ENCODE results near the gene PDE6D. TPM values are rescaled to one million over a fixed set of nuclear protein-coding genes. Genes with fewer than 3 reads are reported as not detected.
A peak's percentile ranks its signal among the peaks of the same experiment; 100 is the strongest.
"Not testable (repeated sequence)": the region's sequence is repeated elsewhere in the genome, so short reads cannot be mapped to it uniquely, and the experiment has no call there.

The PDE6D gene
- total RNA-seq, 2 donors from 2014 or later: 20.0 to 21.4 TPM

- no peaks in the 10 kb centered on the region for H3K27me3 ChIP-seq
- no peak for DNase-seq
- no peak overlapping the region for H3K4me3 ChIP-seq
- H3K9me3 ChIP-seq: no peaks in the 10 kb centered on the region
- intact Hi-C loops (cut with DNase I): no loop called here
- H3K9ac ChIP-seq (ENCODE audit: low read depth in 2 of 2, low read length in 2 of 2): no peak overlapping the region
- H3K27ac ChIP-seq: no peak overlapping the region
- no peaks in the 10 kb centered on the region for H3K36me3 ChIP-seq
- TF ChIP-seq CTCF (IDR thresholded peaks at IDR 0.05): no peak
- no peaks in the 10 kb centered on the region for H3K4me1 ChIP-seq
These were observed 29.9 kb downstream of the PDE6D start for GRCh38 chr2:231751042-231751815.

DNA sequence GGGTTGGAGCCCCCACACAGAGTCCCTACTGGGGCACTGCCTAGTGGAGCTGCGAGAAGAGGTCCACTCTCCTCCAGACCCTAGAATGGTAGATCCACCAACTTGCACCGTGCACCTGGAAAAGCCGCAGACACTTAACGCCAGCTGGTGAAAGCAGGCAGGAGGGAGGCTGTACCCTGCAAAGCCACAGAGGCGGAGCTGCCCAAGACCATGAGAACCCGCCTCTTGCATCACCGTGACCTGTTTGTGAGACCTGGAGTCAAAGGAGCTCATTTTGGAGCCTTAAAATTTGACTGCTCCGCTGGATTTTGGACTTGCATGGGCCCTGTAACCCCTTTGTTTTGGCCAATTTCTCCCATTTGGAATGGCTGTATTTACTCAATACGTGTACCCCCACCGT is 32.1 kb downstream of the PDE6D start:
- DNase-seq; intact Hi-C loops (cut with DNase I); H3K9ac ChIP-seq (ENCODE audit: low read depth in 2 of 2, low read length in 2 of 2); H3K27ac ChIP-seq; H3K4me1 ChIP-seq; H3K4me3 ChIP-seq; H3K36me3 ChIP-seq; H3K9me3 ChIP-seq; H3K27me3 ChIP-seq: not testable (repeated sequence)

GRCh38 chr2:231748153-231748896 is 32.8 kb downstream of the PDE6D start:
- H3K27me3 ChIP-seq; H3K9ac ChIP-seq (ENCODE audit: low read depth in 2 of 2, low read length in 2 of 2); H3K27ac ChIP-seq; H3K4me3 ChIP-seq; H3K9me3 ChIP-seq; intact Hi-C loops (cut with DNase I); H3K36me3 ChIP-seq; H3K4me1 ChIP-seq: not testable (repeated sequence)
- DNase-seq: peak; percentile 23

- no peak for TF ChIP-seq CTCF (IDR thresholded peaks at IDR 0.05)
These were observed 35.6 kb downstream of the PDE6D start for GRCh38 chr2:231745303-231746038.

DNA sequence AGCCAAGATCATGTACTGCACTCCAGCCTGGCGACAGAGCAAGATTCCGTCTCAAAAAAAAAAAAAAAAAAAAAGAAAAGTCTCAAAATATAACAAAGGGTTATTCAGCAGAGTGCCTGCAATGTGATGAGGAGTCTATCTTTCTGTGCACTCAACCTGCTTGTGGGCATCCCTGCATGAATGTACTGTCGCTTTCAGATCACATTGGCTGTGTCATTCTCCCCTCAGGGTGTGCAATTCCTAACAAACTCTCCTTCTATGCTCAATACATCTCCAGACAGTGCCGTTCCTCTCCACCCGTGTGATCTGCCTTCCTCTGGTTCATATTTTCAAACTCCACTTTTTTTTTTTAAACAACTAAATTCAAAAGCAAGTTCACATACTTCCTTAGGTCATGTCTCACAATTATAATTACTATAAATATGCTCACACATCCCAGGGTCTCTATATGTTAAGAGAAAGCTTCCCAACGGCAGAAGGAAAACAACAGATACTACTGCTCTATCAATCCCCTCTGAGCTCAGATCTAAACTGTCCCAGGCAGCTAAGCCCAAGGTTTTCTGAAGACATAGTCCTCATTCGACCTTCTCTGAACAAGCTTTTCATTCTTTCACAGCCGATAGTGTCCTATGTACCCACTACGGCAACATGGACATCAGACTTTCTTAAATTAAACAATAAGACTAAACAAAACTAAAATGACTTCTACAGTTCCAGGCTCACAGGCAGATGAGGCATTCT is 37.5 kb downstream of the PDE6D start:
- no peak for DNase-seq
- no peak for TF ChIP-seq CTCF (IDR thresholded peaks at IDR 0.05)
- H3K4me1 ChIP-seq: no peaks in the 10 kb centered on the region
- intact Hi-C loops (cut with DNase I): no loop called here
- no peak overlapping the region for H3K4me3 ChIP-seq
- no peaks in the 10 kb centered on the region for H3K36me3 ChIP-seq
- H3K27me3 ChIP-seq: no peaks in the 10 kb centered on the region
- H3K9ac ChIP-seq (ENCODE audit: low read depth in 2 of 2, low read length in 2 of 2): no peak overlapping the region
- H3K9me3 ChIP-seq: no peaks in the 10 kb centered on the region
- H3K27ac ChIP-seq: no peak overlapping the region

More at GRCh38 chr2:231745303-231746038, 35.6 kb downstream of the PDE6D start:
- Histone ChIP-seq H3K27me3 (no peaks in the 10 kb centered on the region), H3K4me1 (no peaks in the 10 kb centered on the region), H3K36me3 (no peaks in the 10 kb centered on the region), H3K27ac (no peak overlapping the region), H3K9me3 (no peaks in the 10 kb centered on the region), H3K4me3 (no peak overlapping the region), H3K9ac (ENCODE audit: low read depth in 2 of 2, low read length in 2 of 2) (no peak overlapping the region)
- intact Hi-C loops (cut with DNase I): no loop called here
- no peak for DNase-seq

GRCh38 chr2:231737761-231738160 is 43.3 kb downstream of the PDE6D start:
- Histone ChIP-seq H3K36me3 (no peaks in the 10 kb centered on the region), H3K27ac (no peak overlapping the region)
- intact Hi-C loops (cut with DNase I): no loop called here

More at GRCh38 chr2:231737761-231738160, 43.3 kb downstream of the PDE6D start:
- no peaks in the 10 kb centered on the region for H3K9me3 ChIP-seq
- no peak for DNase-seq
- H3K4me3 ChIP-seq: no peak overlapping the region
- H3K27me3 ChIP-seq: no peaks in the 10 kb centered on the region
- no peaks in the 10 kb centered on the region for H3K4me1 ChIP-seq
- TF ChIP-seq CTCF (IDR thresholded peaks at IDR 0.05): no peak
- no peak overlapping the region for H3K9ac ChIP-seq (ENCODE audit: low read depth in 2 of 2, low read length in 2 of 2)
